Amygdala (tissue), 56 donors: ENCODE results near the gene ACTN2.
"Not testable (repeated sequence)": the region's sequence is repeated elsewhere in the genome, so short reads cannot be mapped to it uniquely, and the experiment has no call there.

Experiments used
- DNase-seq, 56 donors: peaks; one replicate each; lab custom pipeline; 2025; lab: John Stamatoyannopoulos, UW

ACTN2 gene

GRCh38 chr1:236685917-236686814 is at the start of gene ACTN2:
ACTN2 (plus strand) TSS chr1:236686499; CDS start chr1:236686674, 175 bp downstream.
- peak in 34 of 56 donors; percentile 6 to 71 (median 34) for DNase-seq

GRCh38 chr1:236638945-236639344 is 47.4 kb upstream of the ACTN2 start:
- DNase-seq = no peak

GRCh38 chr1:236639686-236640085 is 46.6 kb upstream of the ACTN2 start:
- peak in 1 of 56 donors; percentile 0 for DNase-seq

- DNase-seq = no peak
These were observed 43.5 kb upstream of the ACTN2 start for GRCh38 chr1:236642763-236643162.

GRCh38 chr1:236645016-236645680 is 41.2 kb upstream of the ACTN2 start:
- no peak for DNase-seq

- no peak for DNase-seq
These were observed 31.8 kb upstream of the ACTN2 start for GRCh38 chr1:236654511-236654910.

GRCh38 chr1:236654957-236655356 is 31.3 kb upstream of the ACTN2 start:
- DNase-seq = peak in 1 of 56 donors; percentile 3

GRCh38 chr1:236657398-236657797 is 28.9 kb upstream of the ACTN2 start:
- DNase-seq = no peak

- DNase-seq = no peak
These were observed 26.3 kb upstream of the ACTN2 start for GRCh38 chr1:236659792-236660587.

GRCh38 chr1:236663934-236664333 is 22.4 kb upstream of the ACTN2 start:
- no peak for DNase-seq

- not testable (repeated sequence) for DNase-seq
These were observed 17.4 kb upstream of the ACTN2 start for GRCh38 chr1:236668909-236669308.

- DNase-seq = no peak
These were observed 16.2 kb upstream of the ACTN2 start for GRCh38 chr1:236670060-236670459.

- DNase-seq = no peak
These were observed 12.9 kb upstream of the ACTN2 start for GRCh38 chr1:236673289-236673919.

GRCh38 chr1:236677641-236678235 is 8.6 kb upstream of the ACTN2 start:
- no peak for DNase-seq

- no peak for DNase-seq
These were observed 5.1 kb upstream of the ACTN2 start for GRCh38 chr1:236681219-236681618.

GRCh38 chr1:236685205-236685916 is 938 bp upstream of the ACTN2 start:
- DNase-seq = no peak

GRCh38 chr1:236686815-236687160 is 489 bp downstream of the ACTN2 start:
- DNase-seq = peak in 2 of 56 donors; percentile 25 to 30

GRCh38 chr1:236687273-236687672 is 974 bp downstream of the ACTN2 start:
- no peak for DNase-seq

GRCh38 chr1:236688705-236689104 is 2.4 kb downstream of the ACTN2 start:
- no peak for DNase-seq
